ENCODE results near the gene RTN4. TPM values are rescaled to one million over a fixed set of nuclear protein-coding genes. Genes with fewer than 3 reads are reported as not detected.

RTN4 gene
- total RNA-seq, 1 experiment from 2014 or later, result 513 TPM

- in situ Hi-C loops (cut with HindIII; ENCODE audit: low pct_unique_long_range_greater_than_20kb, low sequenced_read_pairs) (no loop called here), intact Hi-C loops (cut with micrococcal nuclease; ENCODE audit: unreplicated experiment) (loop anchor here (5.0 kb wide), 2 partner anchors 37 to 108 kb away; no protein-coding TSS in a partner anchor)
- Histone ChIP-seq H3K4me3 (ENCODE audit: low read depth in 2 of 2, low read length in 2 of 2) (peak overlapping the region; percentile 38 to 51), H3K9me3 (ENCODE audit: control insufficient read depth, insufficient read depth, low read depth, low read length) (no peaks in the 10 kb centered on the region), H3K27me3 (ENCODE audit: control insufficient read depth, insufficient read depth, low read length) (no peaks in the 10 kb centered on the region), H3K27ac (ENCODE audit: low read length) (peak overlapping the region; percentile 91), H3K36me3 (ENCODE audit: control insufficient read depth, insufficient read depth, low read length) (peaks cover 2% of the 10 kb centered on the region; the same call in 1 of the 2 replicates), H3K4me1 (ENCODE audit: control insufficient read depth, insufficient read depth, low read length) (peaks cover 99% of the 10 kb centered on the region)
- TF ChIP-seq CTCF (IDR thresholded peaks at IDR 0.05) (no peak), SIN3A (IDR thresholded peaks at IDR 0.05; ENCODE audit: borderline replicate concordance, insufficient read depth, low read depth, low read length) (no peak), POLR2AphosphoS5 (IDR thresholded peaks at IDR 0.05; ENCODE audit: low read depth, low read length) (no peak), TCF7L2 (IDR thresholded peaks at IDR 0.05; ENCODE audit: low read depth, low read length) (no peak)
- ChIA-PET CTCF (interaction anchor here (1.0 kb wide), 1 partner anchor 167 kb away, joined by 3 read pairs; no protein-coding TSS in a partner anchor), POLR2A (no interaction called here)
- ATAC-seq (peak; percentile 87), DNase-seq (ENCODE audit: low read depth, low spot score) (no peak)
- BruUV-seq (replicated peaks), result no TSS peak
Observed at GRCh38 chr2:55010149-55010591, 40.1 kb downstream of the RTN4 start.

GRCh38 chr2:55009277-55010060 lies 40.8 kb downstream of the RTN4 start:
- POLR2A ChIA-PET, result no interaction called here

More at GRCh38 chr2:55009277-55010060, 40.8 kb downstream of the RTN4 start:
- TF ChIP-seq CTCF (IDR thresholded peaks at IDR 0.05) (no peak), SIN3A (IDR thresholded peaks at IDR 0.05; ENCODE audit: borderline replicate concordance, insufficient read depth, low read depth, low read length) (no peak), REST (IDR thresholded peaks at IDR 0.05; ENCODE audit: insufficient read depth in 1 of 2, low read depth in 2 of 2, low read length in 1 of 2) (no peak), TCF7L2 (IDR thresholded peaks at IDR 0.05; ENCODE audit: low read depth, low read length) (no peak), POLR2AphosphoS5 (IDR thresholded peaks at IDR 0.05; ENCODE audit: low read depth, low read length) (no peak)
- H3K4me3 ChIP-seq (ENCODE audit: low read depth in 2 of 2, low read length in 2 of 2), result peak overlapping the region; percentile 38 to 51
- 0 out of 2 replicates have a peak, but pooled peaks have one; percentile 31 for ATAC-seq
- TSS peak; percentile 40 for BruUV-seq (replicated peaks)
- in situ Hi-C loops (cut with HindIII; ENCODE audit: low pct_unique_long_range_greater_than_20kb, low sequenced_read_pairs) (no loop called here), intact Hi-C loops (cut with micrococcal nuclease; ENCODE audit: unreplicated experiment) (loop anchor here (5.0 kb wide), 2 partner anchors 38 to 107 kb away; no protein-coding TSS in a partner anchor)
- H3K4me1 ChIP-seq (ENCODE audit: control insufficient read depth, insufficient read depth, low read length), result peaks cover 99% of the 10 kb centered on the region
- H3K27me3 ChIP-seq (ENCODE audit: control insufficient read depth, insufficient read depth, low read length), result no peaks in the 10 kb centered on the region
- peaks cover 2% of the 10 kb centered on the region; the same call in 1 of the 2 replicates for H3K36me3 ChIP-seq (ENCODE audit: control insufficient read depth, insufficient read depth, low read length)
- CTCF ChIA-PET, result interaction anchor here (1.0 kb wide), 1 partner anchor 168 kb away, joined by 3 read pairs; no protein-coding TSS in a partner anchor
- H3K9me3 ChIP-seq (ENCODE audit: control insufficient read depth, insufficient read depth, low read depth, low read length), result no peaks in the 10 kb centered on the region
- DNase-seq (ENCODE audit: low read depth, low spot score), result no peak
- H3K27ac ChIP-seq (ENCODE audit: low read length), result peak overlapping the region; percentile 91

Measured in Panc1 (cell line).